ENCODE measurements around the gene RGS3.
"Not testable (repeated sequence)": the region's sequence is repeated elsewhere in the genome, so short reads cannot be mapped to it uniquely, and the experiment has no call there.

Gene RGS3

DNA sequence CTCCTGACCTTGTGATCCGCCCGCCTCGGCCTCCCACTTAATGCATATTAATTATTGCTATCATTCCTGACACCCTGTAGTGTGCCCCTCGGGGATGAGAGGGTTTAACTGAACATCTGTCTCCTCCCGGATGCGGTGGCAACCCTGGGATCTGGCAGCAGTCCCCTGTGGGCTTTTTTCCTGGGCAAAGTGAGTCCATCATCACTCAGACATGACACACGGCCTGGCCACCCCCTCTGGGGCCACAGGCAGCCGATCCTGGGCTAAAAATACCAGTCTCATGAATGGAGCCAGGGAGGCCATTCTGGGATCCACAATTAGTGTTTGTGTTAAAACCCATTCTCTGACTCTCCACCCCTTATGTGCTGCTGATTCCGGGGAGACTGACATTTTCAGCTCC, 161.2 kb downstream of the RGS3 start:
- peak; percentile 89 for DNase-seq

GRCh38 chr9:113625486-113625885, 162.0 kb downstream of the RGS3 start:
- no peak for DNase-seq

DNA sequence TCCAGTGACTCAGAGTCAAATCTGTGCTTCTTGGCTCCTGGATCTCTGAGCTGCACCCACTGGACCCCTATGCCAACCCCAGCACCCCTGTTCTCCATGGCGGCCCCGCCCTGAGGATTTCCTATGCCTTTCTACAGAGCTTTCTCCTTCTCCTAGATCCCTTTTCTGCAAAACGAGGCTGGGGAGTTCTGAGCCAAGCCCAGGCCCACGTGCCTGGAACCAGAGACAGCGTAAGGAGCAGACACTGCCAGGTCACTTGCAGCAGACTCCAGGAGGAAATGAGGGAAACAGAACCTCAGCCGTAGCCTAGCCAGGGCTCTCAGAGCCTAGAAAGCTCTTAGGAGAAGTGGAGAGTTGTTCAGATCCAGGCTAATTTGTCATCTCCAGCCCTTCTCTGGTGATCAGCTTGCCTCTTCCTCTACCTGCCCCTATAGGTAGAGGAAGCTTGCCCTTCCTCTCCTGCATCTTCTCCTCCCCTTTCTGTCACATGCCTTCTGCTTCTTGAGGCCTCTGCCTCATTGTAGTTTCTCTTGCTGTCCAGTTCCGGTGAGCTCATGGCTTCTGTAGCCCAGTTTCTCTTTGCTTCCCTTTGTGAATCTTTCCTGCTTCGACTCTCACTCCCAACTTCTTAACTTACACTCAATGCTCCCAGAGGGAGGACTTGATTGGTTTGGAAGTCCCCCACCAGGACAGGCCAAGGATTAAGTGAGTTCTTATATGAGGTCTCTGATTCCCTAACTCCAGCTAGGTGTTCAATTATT, 163.4 kb downstream of the RGS3 start:
- DNase-seq, result no peak

- DNase-seq, result peak; percentile 17
Measured at GRCh38 chr9:113628621-113629020, 165.1 kb downstream of the RGS3 start.

DNA sequence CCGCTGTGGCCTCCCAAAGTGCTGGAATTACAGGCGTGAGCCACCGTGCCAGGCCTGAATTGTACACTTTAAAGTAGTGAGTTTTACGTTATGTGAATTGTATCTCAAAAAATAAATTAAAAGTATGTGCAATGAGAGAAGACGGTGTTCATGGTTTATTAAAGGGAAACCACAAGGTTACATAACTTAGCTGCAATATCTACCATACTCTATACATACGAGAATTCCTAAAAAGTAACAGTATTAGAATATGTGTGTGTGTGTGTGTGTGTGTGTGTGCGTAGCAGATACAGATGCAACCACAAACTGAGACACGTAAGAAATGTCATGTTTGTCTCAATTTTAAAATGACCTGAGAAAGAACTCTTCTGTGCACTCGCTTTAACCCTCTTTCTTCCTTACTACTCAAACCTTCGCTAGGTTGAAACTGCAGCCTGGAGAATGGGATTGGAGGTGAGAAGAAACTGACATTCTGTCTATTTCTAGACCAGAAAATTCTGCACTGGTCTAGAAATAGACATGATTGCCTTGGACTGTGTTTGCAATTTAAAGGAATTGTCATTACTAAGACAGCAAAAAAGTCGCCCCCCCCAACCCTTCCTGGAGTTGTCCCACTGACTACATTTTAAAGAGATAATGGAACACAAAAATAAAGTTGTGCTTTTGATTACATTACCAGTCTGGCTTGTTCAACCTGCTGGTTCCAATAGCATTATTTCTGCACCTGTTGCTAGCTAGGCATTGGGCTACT, 167.0 kb downstream of the RGS3 start:
- no peak for DNase-seq

DNA sequence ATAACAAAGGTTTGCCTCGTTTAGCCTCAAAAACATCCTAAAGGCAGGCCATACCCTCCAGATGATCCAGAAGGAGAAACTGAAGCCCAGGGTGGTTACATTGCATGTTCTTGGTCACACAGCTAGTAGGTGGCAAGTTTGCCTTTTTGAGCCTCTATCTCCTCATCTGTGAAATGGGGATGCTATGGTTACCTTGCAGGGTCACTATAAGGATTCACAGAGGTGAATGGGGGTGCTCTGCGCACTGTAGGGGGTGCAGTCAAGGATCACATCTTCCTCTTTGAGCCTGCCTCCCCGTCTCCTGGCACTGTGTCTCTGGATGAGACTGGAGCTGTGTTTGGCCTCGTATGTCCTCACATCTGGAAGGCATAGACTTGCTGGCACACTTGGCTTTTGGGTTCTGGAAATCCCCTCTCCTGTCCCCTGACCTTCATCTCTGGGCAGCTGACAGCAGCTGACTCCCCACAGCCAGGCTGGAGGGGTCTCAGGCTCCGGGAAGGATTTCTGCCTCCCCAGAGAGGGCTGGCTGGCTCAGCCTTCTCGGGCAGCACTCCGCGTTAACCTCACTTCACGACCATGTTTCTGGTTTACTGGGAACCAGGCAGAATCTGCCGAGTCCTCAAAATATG, 167.7 kb downstream of the RGS3 start:
- DNase-seq, result no peak

- no peak for DNase-seq
Measured at GRCh38 chr9:113631871-113632665, 168.5 kb downstream of the RGS3 start.

- no peak for DNase-seq
Measured at GRCh38 chr9:113632776-113633590, 169.5 kb downstream of the RGS3 start.

DNA sequence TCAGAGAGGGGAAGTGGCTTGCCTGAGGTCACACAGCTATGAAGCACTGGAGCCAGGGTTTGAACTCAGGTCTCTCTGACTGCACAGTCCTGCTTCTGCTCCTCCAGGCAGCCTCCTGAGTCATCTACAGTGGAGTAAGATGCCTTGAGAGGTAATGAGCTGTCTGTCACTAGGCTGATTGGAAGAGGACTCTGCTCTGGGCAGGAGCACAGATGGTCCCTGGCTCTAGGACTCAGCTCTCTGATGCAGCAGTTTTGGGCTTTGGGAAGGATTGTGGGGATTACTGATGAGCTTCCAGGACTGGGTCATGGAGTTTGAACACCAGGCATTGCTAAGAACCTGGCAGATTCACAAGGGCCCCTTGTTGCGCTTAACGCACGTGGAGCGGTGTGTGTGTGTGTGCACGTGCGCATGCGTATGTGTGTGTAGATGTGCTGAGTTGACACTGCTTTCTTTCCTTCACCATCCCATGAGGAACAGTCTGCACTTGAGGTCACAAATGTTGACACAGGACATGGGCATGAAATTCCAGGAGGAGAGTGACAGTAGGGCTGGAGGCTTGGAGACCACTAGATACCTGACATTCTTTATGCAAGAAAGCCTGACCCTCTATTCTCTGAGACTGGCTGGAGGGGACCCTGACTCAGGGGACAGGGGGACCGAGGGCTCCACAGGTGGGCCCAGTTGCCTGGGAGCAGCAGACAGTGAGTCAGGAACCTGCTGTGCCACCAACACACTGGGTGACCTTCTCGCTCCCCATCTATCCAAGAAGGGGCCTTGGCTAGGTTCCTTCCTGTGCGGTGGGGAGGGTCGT, 170.5 kb downstream of the RGS3 start:
- DNase-seq, result no peak

GRCh38 chr9:113634596-113635515, 171.3 kb downstream of the RGS3 start:
- peak; percentile 52 for DNase-seq

DNA sequence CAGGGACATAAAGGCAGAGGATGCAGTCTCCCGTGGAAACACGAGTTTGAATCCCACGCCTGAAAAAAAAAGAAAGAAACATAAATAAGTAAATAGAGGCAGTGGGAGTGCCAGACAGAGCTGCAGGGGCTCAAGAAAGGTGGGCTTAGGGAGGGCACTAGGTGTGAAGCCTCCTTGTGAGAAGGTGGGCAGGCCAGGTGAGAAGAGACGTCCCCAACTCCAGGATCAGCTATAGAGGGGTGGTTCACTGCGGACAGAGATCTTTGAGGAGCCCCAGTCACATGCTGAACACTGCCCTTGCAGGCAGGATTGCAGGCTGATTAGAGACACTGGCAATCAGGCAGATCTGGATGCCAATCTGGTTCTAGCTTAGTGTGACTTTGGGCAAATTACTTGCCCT, 172.1 kb downstream of the RGS3 start:
- DNase-seq, result no peak

DNA sequence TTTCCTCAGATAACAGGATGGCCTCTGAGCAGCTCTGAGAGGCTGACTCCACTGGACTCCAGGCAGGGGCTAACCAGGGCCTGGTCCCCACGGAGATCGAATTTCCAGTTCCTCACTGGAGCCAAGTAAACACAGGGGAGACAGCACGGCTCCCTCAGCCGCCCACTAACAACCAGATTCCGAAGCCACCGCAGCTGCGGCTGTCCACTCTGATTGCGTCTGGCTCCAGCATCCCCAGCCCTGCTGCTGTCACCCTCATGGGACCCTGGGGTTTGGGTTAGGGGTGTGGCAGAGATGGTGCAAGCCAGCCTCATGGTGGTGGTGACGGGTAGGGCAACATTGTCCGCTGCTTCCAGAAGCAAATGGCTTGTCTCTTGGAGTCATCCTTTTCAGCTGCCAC, 172.6 kb downstream of the RGS3 start:
- peak; percentile 59 for DNase-seq

GRCh38 chr9:113636693-113637092, 173.2 kb downstream of the RGS3 start:
- DNase-seq, result no peak

DNA sequence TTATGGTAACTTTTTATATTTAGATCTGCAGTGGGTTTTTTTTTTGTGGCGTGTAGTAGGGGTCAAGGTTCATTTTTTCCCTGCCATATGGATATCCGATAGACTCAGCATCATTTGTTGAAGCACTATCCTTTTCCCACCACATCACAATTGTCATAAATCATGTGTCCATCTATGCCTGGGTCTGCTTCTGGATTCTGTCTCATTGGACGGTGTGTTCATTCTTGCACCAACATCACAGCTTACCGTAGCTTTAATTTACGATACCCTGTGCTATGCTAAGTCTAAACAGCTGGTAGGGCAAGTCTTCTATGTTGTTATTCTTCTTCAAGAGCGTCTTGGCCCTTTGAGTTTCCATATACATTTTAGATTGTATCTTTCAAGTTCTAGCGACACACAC, 175.0 kb downstream of the RGS3 start:
- no peak for DNase-seq

DNA sequence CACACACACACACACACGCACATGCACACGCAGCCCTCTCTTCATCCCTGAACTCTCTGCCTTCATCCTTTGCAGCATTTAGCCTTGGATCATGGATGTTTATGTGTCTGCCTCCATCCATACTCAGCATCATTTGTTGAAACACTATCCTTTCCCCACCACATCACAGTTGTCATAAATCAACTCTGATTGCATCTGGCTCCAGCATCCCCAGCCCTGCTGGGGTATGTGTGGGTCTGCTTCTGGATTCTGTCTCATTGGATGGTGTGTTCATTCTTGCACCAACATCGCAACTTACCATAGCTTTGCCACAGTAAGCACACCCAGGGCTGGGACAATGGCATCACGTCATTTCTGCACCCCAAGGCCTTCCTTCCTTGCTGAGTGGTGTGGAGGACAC, 175.4 kb downstream of the RGS3 start:
- DNase-seq, result no peak

GRCh38 chr9:113639411-113639970, 176.0 kb downstream of the RGS3 start:
- DNase-seq, result not testable (repeated sequence)

DNA sequence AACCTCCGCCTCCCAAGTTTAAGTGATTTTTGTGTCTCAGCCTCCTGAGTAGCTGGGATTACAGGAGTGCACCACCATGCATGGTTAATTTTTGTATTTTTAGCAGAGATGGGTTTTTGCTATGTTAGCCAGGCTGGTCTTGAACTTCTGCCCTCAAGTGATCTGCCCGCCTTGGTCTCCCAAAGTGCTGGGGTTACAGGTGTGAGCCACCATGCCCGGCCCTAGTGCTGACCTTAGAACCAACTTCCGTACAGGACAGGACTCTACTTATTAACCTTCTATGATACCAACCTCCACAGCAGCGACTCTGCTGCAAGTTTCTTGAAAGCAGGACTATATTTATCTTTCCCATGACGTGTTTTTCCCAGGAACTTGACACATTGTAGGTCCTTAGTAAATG, 176.9 kb downstream of the RGS3 start:
- no peak for DNase-seq

GRCh38 chr9:113641100-113641885, 177.8 kb downstream of the RGS3 start:
- no peak for DNase-seq

- peak; percentile 39 for DNase-seq
Measured at GRCh38 chr9:113644321-113644720, 180.8 kb downstream of the RGS3 start.
